Activated CD4-positive, alpha-beta T cell treated with anti-CD3 and anti-CD28 coated beads for 4 hours (primary cell): ENCODE results near the gene MUC5B.
A peak's percentile ranks its signal among the peaks of the same experiment; 100 is the strongest.

Experiments used
- DNase-seq, 2 donors: peaks; one replicate each; pipeline ENCODE4 v3.0.0-alpha.2; 2020

MUC5B gene

DNA sequence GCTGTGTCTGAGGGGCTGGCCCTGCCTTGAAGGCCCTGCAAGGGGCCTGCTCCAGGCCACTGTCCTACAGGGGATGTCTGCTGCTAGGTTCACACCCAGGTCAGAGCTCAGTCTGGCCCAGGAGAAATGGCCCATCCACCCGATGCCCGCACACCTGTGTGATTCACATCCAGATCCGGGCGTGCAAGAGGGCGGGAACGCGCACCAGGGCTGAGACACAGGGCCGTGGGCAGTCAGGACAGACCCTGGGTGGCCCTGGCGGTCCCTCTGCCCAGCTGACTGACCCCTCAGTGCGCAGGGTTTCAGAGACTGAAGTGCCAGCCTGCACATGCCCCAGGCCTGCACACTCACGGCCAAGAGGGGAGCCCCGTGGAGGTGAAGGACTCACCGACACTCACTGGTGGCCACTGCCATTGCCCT lies 79.2 kb downstream of the MUC5B start:
- no peak for DNase-seq

DNA sequence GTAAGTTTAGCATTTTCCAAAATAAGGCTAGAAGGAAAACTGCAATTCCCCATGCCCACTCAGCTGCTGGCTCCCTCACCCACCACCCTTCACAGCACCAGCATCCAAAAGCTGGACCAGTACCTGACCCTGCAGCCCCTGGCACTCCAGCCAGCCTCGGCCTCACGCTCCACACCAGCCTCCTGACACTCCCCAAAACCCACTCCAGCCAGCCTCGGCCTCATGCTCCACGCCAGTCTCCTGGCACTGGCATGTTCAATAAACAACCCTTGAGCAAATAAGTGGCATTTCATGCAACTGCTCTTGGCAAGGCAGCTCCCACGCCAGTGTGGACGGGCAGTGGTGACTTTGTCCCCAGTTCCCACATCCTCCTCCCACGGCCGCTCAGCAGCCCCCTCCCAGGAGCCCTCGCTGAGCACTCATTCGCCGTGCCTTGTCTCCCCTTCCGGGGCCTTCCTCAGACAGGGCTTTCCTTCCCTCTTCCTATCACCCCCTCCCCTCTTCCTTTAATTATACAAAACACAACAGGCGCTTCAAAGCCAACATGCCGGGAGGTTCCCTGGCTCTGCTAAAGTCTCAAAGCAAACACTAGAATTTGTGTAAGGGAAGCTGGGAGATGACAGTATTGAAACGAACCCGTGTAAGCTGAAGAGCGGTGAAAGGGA lies 79.7 kb downstream of the MUC5B start:
- no peak for DNase-seq

DNA sequence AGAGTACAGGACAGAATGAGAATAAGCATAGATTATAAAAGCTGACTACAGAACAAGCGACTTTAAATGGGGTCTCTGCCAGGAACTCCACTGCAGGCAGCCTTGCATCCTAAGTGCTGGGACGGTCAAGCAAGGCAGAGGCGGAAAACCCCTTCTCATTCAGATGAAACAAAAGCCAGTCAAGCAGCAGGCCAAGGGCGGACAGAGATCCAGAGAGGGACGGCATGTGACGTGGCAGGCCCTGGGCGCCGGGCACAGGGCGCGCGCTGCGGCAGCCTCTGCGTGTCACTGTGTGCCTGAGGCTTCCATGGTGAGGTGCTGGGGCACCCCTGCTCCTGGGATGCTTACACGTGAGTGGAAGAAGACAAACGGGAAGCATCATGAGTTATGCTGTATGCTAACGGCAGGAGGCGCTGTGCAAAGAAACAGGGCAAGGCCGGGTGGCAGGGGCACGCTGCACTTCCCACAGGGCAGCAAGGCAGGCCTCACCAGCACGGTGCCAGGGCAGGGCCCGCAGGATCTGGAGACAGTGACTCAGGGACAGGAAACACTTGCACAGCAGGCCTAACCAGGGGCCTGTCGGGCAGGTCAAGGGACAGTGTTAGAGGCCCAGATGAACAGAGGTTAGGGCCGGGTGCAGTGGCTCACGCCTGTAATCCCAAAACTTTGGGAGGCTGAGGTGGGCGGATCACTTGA lies 80.4 kb downstream of the MUC5B start:
- DNase-seq: no peak

DNA sequence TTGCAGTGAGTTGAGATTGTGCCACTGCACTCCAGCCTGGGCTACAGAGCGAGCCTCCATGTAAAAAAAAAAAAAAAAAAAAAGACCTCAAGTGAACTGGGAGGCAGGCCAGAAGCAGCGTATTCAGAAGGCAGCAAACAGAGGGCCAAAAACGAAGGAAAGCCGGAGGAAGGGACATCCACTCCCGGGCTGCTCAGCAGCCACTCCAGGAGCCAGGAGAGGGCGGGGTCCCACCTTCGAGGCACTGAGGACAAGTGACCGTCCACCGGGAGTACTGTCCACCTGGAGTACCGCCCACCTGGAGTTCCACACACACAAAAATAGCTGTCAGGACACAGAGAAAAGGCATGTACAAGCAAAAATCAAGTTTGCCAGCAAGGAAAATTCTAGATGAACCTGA lies 81.1 kb downstream of the MUC5B start:
- DNase-seq: no peak

DNA sequence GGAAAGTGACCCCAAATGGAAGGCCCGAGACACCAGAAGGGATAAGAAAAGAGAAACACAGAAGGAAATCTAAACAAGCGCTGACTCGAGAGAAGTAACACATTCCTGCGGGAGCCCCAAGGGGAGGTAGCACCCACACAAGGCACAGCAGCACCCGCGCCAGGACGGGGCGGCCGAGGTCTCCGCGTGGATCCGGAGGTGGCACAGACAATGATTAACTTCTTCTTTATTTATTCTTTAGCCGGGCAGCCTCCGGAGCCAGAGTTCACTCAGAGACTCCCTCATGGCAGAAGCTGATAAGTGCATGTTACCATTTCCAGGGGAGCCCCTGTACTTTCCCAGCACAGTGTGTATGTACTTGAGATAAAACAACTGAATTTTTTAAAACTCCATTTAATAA lies 81.5 kb downstream of the MUC5B start:
- DNase-seq: no peak

DNA sequence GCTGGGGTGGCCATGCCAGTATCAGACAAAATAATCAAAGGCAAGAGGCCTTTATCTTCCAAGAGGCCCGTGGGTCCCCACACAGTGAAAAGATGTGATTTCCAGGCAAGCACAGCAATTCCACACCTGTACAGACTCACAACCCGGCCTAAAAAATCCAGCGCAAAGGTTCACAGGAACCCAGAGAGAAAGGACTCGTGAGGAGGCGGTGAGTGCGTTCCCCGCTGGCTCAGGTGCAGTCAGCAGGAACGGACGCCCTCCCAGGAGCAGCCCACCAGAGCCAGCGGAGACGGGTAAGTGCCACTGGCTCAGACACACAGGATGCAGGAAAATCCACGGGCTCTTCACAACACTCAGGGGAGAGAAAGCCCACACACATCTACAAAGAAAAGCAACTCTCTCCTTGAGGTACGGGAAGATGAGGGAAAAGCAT lies 82.2 kb downstream of the MUC5B start:
- no peak for DNase-seq

DNA sequence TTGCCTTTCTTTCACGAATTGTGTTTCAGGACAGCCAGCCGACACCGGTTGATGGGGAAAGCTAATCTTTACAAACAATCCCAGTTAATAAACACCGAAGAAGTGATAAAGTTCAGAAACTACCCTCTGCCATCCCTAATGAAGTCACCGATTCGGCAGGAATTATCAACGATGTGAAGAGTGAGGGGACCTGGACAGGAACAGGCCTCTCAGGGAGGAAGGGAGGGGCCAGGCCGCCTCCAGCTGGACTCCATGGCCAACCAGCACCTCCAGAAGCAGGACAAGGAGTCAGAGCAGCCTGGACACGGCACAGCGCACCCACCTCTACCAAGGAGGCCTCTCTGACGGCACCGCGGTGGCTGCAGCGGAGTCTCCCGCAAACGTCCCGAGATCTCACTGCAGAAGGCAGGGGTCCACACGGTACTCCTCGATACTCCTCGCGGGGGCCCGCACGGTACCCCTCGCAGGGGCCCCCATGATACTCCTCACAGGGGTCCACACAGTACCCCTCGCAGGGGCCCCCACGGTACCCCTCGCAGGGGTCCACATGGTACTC lies 82.7 kb downstream of the MUC5B start:
- no peak for DNase-seq

DNA sequence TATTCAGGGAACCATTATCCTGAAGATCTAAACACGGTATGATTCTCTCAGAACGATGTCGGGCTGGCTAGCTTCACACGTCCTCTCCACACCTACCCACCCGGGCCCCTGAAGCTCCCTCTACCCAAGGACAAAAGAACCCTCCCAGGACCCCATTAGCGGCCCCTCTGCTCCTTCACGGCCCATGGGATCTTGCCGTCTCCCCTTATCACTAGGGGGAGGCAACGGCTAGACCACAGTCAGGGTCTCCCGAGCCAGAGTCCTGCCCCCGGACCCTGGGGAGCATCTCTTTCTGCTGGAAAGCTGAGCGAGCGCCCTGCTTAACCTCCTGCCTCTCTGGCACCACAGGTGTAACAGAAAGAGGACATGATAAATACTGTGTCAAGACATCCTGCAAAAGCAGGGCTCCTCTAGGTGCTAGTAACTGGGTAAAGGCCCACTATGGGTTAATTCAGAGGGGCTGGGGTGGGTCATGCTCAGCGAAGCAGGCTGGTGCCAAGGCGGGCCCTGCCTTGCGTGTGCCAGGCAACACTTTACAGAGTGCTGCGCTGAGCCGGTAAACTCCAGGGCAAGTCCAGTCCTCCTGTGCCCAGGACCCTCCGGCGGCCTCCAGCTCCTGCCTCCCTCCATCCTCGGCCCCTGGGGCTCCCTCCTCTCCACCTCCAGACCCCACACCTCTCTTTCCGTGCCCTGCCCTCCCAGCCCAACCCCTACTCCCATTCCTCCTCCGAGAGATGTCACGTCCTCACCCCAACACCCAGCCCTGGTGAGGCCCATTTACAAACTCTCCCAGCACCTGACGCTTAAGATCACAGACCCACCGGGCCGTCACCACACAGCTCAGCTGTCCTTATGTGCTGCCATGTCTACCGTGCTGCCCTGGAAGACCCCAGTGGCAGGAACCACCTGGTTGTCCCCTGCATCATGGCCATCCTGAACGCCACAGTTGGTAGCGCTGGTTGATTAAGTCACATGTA lies 83.6 kb downstream of the MUC5B start:
- DNase-seq: no peak

DNA sequence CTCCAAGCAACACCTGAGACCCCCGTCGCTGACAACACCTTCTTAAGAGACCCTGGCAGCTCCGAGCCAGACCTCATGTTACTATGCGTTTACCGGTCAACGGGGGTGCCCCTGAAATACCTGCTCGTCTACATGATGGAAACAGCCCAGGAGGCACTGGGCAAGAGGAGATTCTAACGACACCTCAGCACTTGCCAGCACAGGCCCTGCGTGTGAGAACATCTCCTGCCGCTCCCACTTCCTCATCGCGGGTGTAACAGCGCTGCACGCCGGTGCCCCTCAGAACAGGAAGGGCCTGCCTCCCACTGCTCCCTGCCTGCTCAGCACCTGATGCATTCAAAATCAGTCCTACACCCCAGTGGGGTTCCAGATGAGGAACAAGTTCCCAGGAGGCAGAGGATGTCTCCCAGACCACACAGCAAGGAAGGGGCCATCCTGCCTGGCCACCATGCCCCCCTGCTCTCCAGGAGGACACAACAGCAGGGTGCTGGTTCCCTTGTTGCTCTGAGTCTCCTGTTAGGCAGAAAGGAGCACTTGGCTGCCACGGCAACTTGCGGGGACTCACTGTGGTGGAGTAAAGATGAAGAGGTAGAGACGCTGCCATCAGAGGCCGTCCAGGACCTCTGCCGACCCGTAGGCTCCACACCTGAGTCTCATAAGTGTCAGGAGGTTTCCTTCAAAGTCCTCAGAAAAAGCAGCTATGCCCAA lies 84.5 kb downstream of the MUC5B start:
- DNase-seq: no peak

DNA sequence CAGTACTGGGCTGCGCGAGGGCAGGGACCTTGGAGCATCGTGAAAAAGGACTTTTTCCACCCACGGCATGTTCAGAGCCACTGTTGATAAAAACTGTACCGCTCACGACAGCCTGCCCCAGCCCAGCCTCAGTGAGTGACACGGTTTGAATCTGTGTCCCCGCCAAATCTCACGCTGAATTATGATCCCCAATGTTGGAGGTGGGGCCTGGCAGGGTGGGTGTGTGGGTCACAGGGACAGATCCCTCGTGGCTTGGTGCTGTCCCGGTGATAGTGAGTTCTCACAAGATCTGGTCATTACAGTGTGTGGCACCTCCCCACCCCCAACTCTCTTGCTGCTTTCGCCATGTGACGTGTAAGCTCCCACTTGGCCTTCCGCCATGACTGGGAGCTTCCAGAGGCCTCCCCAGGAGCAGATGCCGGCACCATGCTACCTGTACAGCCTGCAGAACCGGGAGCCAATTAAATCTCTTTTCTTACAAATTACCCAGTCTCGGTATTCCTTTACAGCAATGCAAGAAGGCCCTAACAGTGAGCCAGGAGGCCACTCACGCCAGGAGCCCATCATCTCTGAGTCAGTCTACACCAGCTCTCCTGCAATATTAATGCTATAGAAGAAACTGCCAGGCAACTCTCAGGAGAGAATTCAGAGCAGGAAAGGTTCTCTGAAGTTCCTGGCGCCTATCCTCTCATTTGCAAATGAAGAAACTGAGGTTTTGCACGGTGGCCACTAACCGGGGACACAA lies 85.3 kb downstream of the MUC5B start:
- no peak for DNase-seq

DNA sequence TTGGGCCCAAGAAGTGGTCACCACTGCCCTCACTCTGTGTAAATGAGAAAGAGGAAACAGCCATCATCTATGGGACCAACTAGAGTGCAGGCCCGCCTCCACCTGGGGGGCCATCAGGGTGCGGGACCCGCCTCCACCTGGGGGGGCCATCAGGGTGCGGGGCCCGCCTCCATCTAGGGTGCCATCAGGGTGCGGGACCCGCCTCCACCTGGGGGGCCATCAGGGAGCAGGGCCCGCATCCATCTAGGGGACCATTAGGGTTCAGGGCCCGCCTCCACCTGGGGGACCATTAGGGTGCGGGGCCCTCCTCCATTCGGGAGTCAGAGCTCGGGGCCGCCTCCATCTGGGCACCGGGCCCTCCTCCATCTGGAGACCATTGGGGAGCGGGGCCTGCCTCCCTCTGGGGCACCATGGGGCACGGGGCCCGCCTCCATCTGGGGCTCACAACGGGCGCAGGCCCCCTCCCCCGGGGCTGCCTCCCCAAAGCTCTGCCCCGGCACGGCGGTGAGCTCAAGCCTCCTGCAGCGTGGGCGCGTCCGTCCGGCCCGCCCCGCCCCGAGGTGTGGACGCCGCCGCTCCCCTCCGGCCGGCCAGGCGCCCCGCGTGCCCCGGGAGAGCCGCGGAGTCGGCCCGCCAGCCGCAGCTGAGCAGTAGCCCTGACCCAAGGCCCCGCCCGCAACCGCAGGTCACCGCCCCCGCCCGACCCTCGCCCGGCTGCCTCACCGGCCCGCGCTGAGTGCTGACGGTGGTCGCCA lies 86.1 kb downstream of the MUC5B start:
- DNase-seq: no peak

DNA sequence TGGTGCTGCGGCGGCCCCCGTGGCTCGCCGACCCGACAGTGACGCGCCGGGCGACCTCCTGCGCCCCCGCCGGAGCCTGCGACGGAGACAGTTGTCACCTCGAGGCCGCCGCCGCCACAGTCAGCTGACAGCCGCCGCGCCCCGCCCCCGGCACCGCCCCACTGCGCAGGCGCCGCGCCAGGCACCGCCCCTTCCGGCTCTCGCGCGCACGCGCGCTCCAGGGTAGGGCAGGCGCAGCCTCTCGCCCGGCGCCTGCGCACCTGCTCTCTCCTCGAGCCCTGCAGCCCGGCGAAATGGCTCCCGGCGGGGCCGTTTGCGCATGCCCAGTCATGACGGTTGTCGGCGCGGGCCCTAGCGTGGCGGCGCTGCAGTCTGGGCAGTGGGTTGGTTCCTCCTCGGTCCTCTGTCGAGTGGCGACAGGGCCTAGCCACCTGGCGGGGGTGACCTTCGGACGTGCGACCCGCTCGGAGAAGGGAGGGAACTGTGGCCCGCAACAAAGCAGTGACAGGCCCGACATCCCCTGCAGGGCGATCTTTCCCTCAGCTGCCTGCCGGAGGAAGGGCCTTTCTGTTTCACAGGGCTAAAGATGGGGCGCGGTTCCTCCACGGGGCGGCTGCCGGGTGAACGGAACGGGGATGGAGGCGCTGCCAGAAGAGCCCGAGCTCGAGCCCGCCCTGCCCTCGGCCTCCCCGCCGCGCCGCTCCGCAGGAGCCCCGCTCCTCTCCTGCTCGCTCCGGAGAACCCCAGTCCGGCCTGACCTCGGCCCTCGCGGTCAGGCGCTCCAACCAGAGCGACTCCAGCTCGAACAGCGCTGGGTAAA lies 86.8 kb downstream of the MUC5B start, which contains the start of gene TOLLIP:
TSS of gene TOLLIP (minus strand) at position 135 of the 820 bp plus-strand sequence. CDS start at position 1, 134 bp downstream.
- DNase-seq: peak; percentile 96 to 98

DNA sequence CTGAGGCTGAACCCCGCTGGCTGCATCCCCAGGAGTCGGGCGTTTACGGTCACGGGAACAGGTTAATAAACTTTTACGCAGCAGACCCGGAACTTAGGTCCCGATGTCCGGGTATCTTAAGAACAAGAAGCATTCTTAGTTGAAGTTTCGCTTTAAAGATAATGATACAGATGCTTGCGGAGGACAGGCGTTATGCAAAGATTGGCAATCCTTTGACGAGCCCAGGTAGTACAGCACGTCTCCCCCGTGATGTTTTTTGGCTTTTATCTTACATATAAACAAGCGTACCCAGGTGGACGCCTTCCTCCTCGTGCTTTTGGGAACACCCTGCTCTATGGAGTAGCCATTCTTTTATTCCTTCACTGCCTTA lies 87.4 kb downstream of the MUC5B start:
- DNase-seq: no peak

DNA sequence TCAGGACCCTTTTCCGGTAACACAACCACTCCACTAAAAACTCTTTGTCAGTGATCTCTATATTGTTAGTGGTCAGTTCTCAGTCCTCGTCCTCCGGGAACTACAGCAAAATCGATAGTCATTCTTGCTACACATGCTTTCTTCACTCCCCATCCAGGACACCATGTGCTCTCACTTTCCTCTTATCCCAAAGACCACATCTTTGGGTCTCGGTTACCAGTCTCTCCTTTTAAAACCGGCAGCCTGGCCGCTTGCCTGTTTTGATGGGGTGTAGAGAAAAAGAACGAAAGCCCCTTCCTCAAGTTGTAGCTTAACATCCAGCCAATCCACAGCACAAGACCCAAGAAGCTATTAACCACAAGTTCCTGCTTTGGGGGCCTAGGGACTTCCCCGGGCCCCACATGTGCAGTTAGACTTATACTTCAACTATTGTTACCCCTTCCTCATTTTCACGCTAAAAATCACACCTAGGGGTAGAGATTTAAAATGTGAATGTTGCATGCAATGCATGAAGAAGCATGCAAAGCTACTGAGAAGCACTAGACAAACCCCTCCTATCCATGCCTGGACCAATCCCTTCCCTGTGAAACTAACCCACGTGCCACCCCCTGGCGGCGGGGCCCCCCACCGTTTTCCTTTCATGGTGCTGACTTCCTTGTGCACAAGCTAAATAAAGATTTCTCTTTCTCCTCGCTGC lies 88.1 kb downstream of the MUC5B start:
- DNase-seq: peak; percentile 26 to 60
